ENCODE results near the gene SPG11.

DNA sequence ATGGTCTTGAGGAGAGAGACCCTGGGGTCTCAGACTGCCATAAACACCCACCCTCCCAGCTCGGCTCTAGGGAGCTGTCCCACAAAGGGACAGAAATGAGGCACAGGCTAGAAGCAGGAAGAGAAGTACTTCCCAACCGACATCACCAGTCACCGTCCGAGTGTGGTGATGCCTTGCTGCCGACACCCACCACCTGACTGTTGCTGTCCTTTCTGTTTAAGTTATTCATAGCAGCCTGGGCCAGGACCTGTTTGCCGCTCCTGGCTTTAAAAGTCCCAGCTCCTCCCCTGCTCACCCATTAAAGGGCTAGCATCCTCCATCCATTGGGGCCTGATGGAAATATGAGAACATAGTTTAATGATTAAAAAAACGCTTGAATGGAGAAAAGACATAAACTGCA is 13.2 kb upstream of the SPG11 start:
- TF ChIP-seq, protein P1, sequence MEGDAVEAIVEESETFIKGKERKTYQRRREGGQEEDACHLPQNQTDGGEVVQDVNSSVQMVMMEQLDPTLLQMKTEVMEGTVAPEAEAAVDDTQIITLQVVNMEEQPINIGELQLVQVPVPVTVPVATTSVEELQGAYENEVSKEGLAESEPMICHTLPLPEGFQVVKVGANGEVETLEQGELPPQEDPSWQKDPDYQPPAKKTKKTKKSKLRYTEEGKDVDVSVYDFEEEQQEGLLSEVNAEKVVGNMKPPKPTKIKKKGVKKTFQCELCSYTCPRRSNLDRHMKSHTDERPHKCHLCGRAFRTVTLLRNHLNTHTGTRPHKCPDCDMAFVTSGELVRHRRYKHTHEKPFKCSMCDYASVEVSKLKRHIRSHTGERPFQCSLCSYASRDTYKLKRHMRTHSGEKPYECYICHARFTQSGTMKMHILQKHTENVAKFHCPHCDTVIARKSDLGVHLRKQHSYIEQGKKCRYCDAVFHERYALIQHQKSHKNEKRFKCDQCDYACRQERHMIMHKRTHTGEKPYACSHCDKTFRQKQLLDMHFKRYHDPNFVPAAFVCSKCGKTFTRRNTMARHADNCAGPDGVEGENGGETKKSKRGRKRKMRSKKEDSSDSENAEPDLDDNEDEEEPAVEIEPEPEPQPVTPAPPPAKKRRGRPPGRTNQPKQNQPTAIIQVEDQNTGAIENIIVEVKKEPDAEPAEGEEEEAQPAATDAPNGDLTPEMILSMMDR (IDR thresholded peaks at IDR 0.05; ENCODE audit: low read depth, low read length, missing input control) = no peak
- TF ChIP-seq RXRA (IDR thresholded peaks at IDR 0.05) (no peak), EGR1 (IDR thresholded peaks at IDR 0.05; ENCODE audit: low read depth in 2 of 2) (no peak), RAD21 (IDR thresholded peaks at IDR 0.05) (no peak), TAF1 (conservative IDR thresholded peaks at IDR 0.05) (no peak)
- TF ChIP-seq, protein P2, sequence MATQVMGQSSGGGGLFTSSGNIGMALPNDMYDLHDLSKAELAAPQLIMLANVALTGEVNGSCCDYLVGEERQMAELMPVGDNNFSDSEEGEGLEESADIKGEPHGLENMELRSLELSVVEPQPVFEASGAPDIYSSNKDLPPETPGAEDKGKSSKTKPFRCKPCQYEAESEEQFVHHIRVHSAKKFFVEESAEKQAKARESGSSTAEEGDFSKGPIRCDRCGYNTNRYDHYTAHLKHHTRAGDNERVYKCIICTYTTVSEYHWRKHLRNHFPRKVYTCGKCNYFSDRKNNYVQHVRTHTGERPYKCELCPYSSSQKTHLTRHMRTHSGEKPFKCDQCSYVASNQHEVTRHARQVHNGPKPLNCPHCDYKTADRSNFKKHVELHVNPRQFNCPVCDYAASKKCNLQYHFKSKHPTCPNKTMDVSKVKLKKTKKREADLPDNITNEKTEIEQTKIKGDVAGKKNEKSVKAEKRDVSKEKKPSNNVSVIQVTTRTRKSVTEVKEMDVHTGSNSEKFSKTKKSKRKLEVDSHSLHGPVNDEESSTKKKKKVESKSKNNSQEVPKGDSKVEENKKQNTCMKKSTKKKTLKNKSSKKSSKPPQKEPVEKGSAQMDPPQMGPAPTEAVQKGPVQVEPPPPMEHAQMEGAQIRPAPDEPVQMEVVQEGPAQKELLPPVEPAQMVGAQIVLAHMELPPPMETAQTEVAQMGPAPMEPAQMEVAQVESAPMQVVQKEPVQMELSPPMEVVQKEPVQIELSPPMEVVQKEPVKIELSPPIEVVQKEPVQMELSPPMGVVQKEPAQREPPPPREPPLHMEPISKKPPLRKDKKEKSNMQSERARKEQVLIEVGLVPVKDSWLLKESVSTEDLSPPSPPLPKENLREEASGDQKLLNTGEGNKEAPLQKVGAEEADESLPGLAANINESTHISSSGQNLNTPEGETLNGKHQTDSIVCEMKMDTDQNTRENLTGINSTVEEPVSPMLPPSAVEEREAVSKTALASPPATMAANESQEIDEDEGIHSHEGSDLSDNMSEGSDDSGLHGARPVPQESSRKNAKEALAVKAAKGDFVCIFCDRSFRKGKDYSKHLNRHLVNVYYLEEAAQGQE (IDR thresholded peaks at IDR 0.05) = no peak
